Activated T-helper 1 cell treated with anti-CD3 and anti-CD28 coated beads, Interleukin-12 subunit alpha, Interleukin-12 subunit beta, Interleukin-2, Interleukin-4 antibody, amounts not matched to agents 30 ng/mL and 10 ng/mL and 1 ng/mL, durations not matched to agents 14 hours and 24 hours and 36 hours (primary cell): ENCODE data around the gene NRP1. TPM values are rescaled to one million over a fixed set of nuclear protein-coding genes. Genes with fewer than 3 reads are reported as not detected.
"Not testable (repeated sequence)": the region's sequence is repeated elsewhere in the genome, so short reads cannot be mapped to it uniquely, and the experiment has no call there.

Experiments used
- DNase-seq: peaks from one replicate; pipeline ENCODE4 v3.0.0; 2021; ENCODE audit warnings: low spot score
- H3K27ac Mint-ChIP-seq: one replicate; pipeline ENCODE4 v1.8.0; 2021; ENCODE audit warnings: mild to moderate bottlenecking, mixed read lengths
- H3K27me3 Mint-ChIP-seq: one replicate; pipeline ENCODE4 v1.8.0; 2022; ENCODE audit warnings: mild to moderate bottlenecking, moderate library complexity, mixed read lengths; ENCODE audit not compliant: insufficient read depth
- H3K36me3 Mint-ChIP-seq: one replicate; pipeline ENCODE4 v1.8.0; 2021; ENCODE audit warnings: low read depth, mixed read lengths
- H3K4me1 Mint-ChIP-seq: one replicate; pipeline ENCODE4 v1.8.0; 2021; ENCODE audit warnings: low read depth, mixed read lengths
- H3K4me3 Mint-ChIP-seq: one replicate; pipeline ENCODE4 v1.8.0; 2021; ENCODE audit warnings: mild to moderate bottlenecking, moderate library complexity, mixed read lengths
- H3K9me3 Mint-ChIP-seq: one replicate; pipeline ENCODE4 v1.8.0; 2021; ENCODE audit warnings: mixed read lengths
- intact Hi-C: fragments of 100-400 bp; cut with micrococcal nuclease; formaldehyde crosslinking; loops from one replicate; pipeline ENCODE4 v1.15.1; 2024
- total RNA-seq: library from RNA; stranded (reverse); gene quantifications from 2 replicates; pipeline ENCODE4 v1.2.3, GENCODE V29; 2022

NRP1 gene
- 1.2 and 1.7 TPM in 2 replicates for total RNA-seq

DNA sequence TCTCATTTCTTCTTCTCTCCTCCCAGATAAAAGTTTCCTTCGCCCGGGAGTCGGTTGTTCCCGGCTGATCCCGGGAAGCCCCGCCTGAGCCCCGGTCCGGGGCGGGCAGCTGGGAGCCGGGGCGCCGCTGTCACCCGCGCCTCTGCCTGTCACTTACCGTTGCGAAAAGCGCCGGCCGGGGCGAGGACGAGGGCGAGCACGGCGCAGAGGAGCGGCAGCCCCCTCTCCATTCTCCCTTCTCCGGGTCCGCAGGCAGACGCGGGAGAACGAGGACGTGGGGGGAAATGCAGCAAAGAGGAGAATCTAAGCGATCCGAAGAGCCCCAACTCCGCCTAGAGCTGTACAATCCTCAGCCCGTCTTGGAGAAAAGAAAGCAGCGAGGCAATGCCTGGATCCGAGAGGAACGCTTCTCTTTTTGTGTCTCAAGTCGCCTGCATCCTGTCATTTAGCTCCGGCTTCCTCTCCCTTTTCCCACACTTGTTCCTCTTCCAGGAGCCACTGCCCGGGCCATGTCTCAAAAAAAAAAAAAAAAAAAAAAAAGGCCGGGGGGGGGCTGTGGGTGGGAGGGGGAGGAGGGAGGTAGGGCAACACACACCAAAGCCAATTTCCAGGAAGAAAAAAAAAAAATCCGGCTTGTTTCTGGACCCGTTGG lies at the start of gene NRP1:
TSS of gene NRP1 (minus strand) at position 515 of the 652 bp plus-strand sequence. CDS start at position 230, 285 bp downstream.
- H3K4me3 Mint-ChIP-seq = peak within 1 kb of the TSS; percentile 56
- H3K4me1 Mint-ChIP-seq = peaks cover 22% of the 10 kb centered on the region
- DNase-seq = no peak
- peaks cover 75% of the 10 kb centered on the region for H3K27me3 Mint-ChIP-seq
- peaks cover 2% of the 10 kb centered on the region for H3K36me3 Mint-ChIP-seq
- no peak within 1 kb of the TSS for H3K27ac Mint-ChIP-seq
- intact Hi-C loops = loop anchor here (5.0 to 10.0 kb wide), 4 partner anchors 83 to 788 kb away; no protein-coding TSS in a partner anchor
- H3K9me3 Mint-ChIP-seq = no peaks in the 10 kb centered on the region

GRCh38 chr10:33384201-33384600 lies 49.7 kb upstream of the NRP1 start:
- H3K4me1 Mint-ChIP-seq, H3K4me3 Mint-ChIP-seq, H3K36me3 Mint-ChIP-seq, H3K27me3 Mint-ChIP-seq, H3K9me3 Mint-ChIP-seq, H3K27ac Mint-ChIP-seq, DNase-seq, intact Hi-C loops: not testable (repeated sequence)

- Mint-ChIP-seq H3K27ac (no peak overlapping the region), H3K4me1 (no peaks in the 10 kb centered on the region), H3K36me3 (no peaks in the 10 kb centered on the region), H3K27me3 (peaks cover 6% of the 10 kb centered on the region), H3K9me3 (no peaks in the 10 kb centered on the region), H3K4me3 (no peak overlapping the region)
- DNase-seq = no peak
- intact Hi-C loops = no loop called here
Observed at GRCh38 chr10:33382921-33383713, 48.6 kb upstream of the NRP1 start.

DNA sequence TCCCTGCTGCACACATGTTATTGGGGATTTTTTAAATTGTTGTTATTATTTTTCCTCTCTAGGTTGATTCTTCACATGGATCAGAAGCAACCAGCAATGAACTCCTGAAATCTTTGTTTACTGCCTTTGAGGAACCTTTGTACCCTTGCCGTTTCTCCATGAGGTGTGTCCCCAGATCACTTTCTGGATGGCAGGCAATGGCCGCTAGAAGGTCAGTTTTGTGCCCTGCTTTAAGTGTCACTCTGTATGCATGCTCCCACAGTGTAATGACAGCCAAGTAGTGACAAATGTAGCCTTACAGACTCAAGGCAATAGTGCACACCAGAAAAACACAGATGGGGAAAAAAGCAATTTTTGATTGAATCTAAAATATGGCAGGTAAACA lies 47.7 kb upstream of the NRP1 start:
- no peaks in the 10 kb centered on the region for H3K9me3 Mint-ChIP-seq
- no peaks in the 10 kb centered on the region for H3K4me1 Mint-ChIP-seq
- H3K4me3 Mint-ChIP-seq = no peak overlapping the region
- H3K27me3 Mint-ChIP-seq = peaks cover 6% of the 10 kb centered on the region
- intact Hi-C loops = no loop called here
- H3K27ac Mint-ChIP-seq = no peak overlapping the region
- no peaks in the 10 kb centered on the region for H3K36me3 Mint-ChIP-seq
- DNase-seq = no peak

- Mint-ChIP-seq H3K36me3 (no peaks in the 10 kb centered on the region), H3K4me3 (no peak overlapping the region), H3K4me1 (no peaks in the 10 kb centered on the region), H3K27ac (no peak overlapping the region), H3K9me3 (no peaks in the 10 kb centered on the region), H3K27me3 (peaks cover 6% of the 10 kb centered on the region)
- intact Hi-C loops = no loop called here
- no peak for DNase-seq
Observed at GRCh38 chr10:33381451-33382215, 47.2 kb upstream of the NRP1 start.

DNA sequence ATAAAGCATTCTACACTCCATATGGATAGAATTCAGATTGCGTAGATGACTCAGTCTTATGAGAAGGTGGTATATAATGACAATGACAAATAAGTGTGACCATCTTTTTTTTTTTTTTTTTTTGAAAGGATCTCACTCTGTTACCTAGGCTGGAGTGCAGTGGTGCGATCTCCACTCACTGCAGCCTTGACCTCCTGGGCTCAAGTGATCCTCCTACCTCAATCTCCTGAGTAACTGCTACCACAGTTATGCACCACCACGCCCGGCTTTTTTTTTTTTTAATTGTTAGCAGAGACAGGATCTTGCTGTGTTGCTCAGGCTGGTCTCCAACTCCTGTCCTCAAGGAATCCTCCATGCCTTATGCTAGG lies 43.2 kb upstream of the NRP1 start:
- Mint-ChIP-seq H3K4me3 (no peak overlapping the region), H3K9me3 (no peaks in the 10 kb centered on the region), H3K4me1 (no peaks in the 10 kb centered on the region), H3K36me3 (no peaks in the 10 kb centered on the region), H3K27me3 (peaks cover 6% of the 10 kb centered on the region), H3K27ac (peak overlapping the region; percentile 6)
- intact Hi-C loops = loop anchor here (1.0 to 5.0 kb wide), 3 partner anchors 11 to 240 kb away; no protein-coding TSS in a partner anchor
- no peak for DNase-seq

GRCh38 chr10:33376976-33377657 lies 42.6 kb upstream of the NRP1 start:
- peaks cover 3% of the 10 kb centered on the region for H3K27me3 Mint-ChIP-seq
- peaks cover 4% of the 10 kb centered on the region for H3K9me3 Mint-ChIP-seq
- DNase-seq = no peak
- no peaks in the 10 kb centered on the region for H3K36me3 Mint-ChIP-seq
- intact Hi-C loops = loop anchor here (1.0 to 5.0 kb wide), 3 partner anchors 11 to 240 kb away; no protein-coding TSS in a partner anchor
- H3K4me1 Mint-ChIP-seq = no peaks in the 10 kb centered on the region
- no peak overlapping the region for H3K27ac Mint-ChIP-seq
- H3K4me3 Mint-ChIP-seq = no peak overlapping the region

DNA sequence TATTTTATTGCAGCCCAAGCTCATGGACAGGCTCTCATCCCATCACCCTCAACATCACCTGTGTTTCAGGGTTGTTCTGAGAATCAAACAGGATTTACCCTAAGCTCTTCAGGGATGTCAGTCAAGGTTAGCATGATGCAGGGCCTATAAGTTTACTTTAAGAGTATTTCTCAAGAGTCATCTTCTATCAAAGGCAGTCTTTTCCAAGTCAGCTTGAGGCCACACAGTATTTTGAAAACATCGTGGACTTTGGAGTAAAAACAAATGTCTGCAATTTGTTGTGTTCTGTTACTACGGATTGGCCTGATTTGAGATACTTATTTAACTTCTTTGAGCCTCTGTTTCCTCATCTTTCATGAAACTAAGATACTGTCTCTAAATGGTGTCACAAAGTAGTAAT lies 42.0 kb upstream of the NRP1 start:
- Mint-ChIP-seq H3K36me3 (no peaks in the 10 kb centered on the region), H3K4me1 (no peaks in the 10 kb centered on the region), H3K9me3 (peaks cover 7% of the 10 kb centered on the region), H3K27ac (no peak overlapping the region), H3K4me3 (no peak overlapping the region), H3K27me3 (no peaks in the 10 kb centered on the region)
- intact Hi-C loops = loop anchor here (5.0 kb wide), 2 partner anchors 129 to 239 kb away; no protein-coding TSS in a partner anchor
- no peak for DNase-seq

GRCh38 chr10:33373263-33373662 lies 38.8 kb upstream of the NRP1 start:
- intact Hi-C loops = no loop called here
- DNase-seq = no peak
- H3K9me3 Mint-ChIP-seq = peaks cover 14% of the 10 kb centered on the region
- no peaks in the 10 kb centered on the region for H3K4me1 Mint-ChIP-seq
- H3K27ac Mint-ChIP-seq = no peak overlapping the region
- H3K36me3 Mint-ChIP-seq = no peaks in the 10 kb centered on the region
- H3K4me3 Mint-ChIP-seq = no peak overlapping the region
- H3K27me3 Mint-ChIP-seq = no peaks in the 10 kb centered on the region

DNA sequence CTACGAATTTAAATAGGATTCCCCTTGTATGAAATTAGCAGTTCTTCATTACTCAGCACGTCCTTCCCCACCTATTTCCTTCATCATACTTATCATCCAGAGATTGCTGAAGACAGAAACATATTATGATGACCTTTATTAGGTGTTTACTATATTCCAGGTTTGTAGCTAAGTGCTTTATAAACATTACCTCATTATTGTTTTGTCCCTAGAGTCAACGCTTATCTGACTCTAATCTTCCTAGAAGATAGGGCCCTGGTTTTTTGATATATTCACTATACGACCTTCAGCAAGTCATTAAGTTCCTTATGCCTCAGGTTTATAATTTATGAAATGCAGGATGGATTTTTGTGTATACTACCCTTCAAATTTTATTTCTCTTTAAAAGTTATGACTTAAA lies 36.8 kb upstream of the NRP1 start:
- Mint-ChIP-seq H3K4me1 (peaks cover 2% of the 10 kb centered on the region), H3K4me3 (no peak overlapping the region), H3K9me3 (peaks cover 17% of the 10 kb centered on the region), H3K27me3 (no peaks in the 10 kb centered on the region), H3K27ac (no peak overlapping the region), H3K36me3 (no peaks in the 10 kb centered on the region)
- intact Hi-C loops = no loop called here
- DNase-seq = no peak

- Mint-ChIP-seq H3K36me3 (no peaks in the 10 kb centered on the region), H3K9me3 (peaks cover 17% of the 10 kb centered on the region), H3K27ac (no peak overlapping the region), H3K27me3 (no peaks in the 10 kb centered on the region), H3K4me3 (no peak overlapping the region), H3K4me1 (peaks cover 10% of the 10 kb centered on the region)
- intact Hi-C loops = no loop called here
- DNase-seq = no peak
Observed at GRCh38 chr10:33370434-33370930, 36.0 kb upstream of the NRP1 start.

GRCh38 chr10:33368086-33368485 lies 33.6 kb upstream of the NRP1 start:
- Mint-ChIP-seq H3K4me1 (peaks cover 16% of the 10 kb centered on the region), H3K27me3 (no peaks in the 10 kb centered on the region), H3K27ac (no peak overlapping the region), H3K9me3 (peaks cover 17% of the 10 kb centered on the region), H3K36me3 (peaks cover 5% of the 10 kb centered on the region), H3K4me3 (no peak overlapping the region)
- intact Hi-C loops = loop anchor here (5.0 kb wide), 1 partner anchor 106 kb away; no protein-coding TSS in a partner anchor
- no peak for DNase-seq
